SK-MEL-5 (cell line): Measurements from ENCODE around the gene TRIM66. TPM values are rescaled to one million over a fixed set of nuclear protein-coding genes. Genes with fewer than 3 reads are reported as not detected.
A peak's percentile ranks its signal among the peaks of the same experiment; 100 is the strongest.

Experiments used
- DNase-seq: peaks from one replicate; pipeline ENCODE4 v3.0.0-alpha.2; 2016; ENCODE audit warnings: low read depth, low spot score
- in situ Hi-C: cut with HindIII; loops from 2 replicates; pipeline ENCODE4 v1.10.0; 2016; ENCODE audit warnings: low sequenced_read_pairs, high pct_unique_total_duplicates, low pct_unique_long_range_greater_than_20kb
- polyA plus RNA-seq, 2 experiments: library from polyadenylated mRNA; depleted of rRNA; stranded (reverse); fragments of >200 nt; gene quantifications; 2 replicates each; pipeline ENCODE4 v1.2.3, GENCODE V29; 2015
- total RNA-seq: library from RNA; depleted of rRNA; stranded (reverse); fragments of >200 nt; shearing (Covaris generic); gene quantifications from 2 replicates; pipeline ENCODE4 v1.2.3, GENCODE V29; 2014; rRNA removed

The TRIM66 gene
- 5.8 and 6.5 TPM in 2 replicates for total RNA-seq
- polyA plus RNA-seq (2015; cell fraction: cytosol; rRNA removed), result 6.5 and 11.5 TPM in 2 replicates
- polyA plus RNA-seq (2015; cell fraction: nucleus; rRNA removed), result 24.0 and 44.8 TPM in 2 replicates

GRCh38 chr11:8682303-8683114 lies at the start of gene TRIM66, which contains the start of gene RPL27A:
TRIM66 (minus strand) TSS chr11:8682665; CDS start chr11:8672274, 10,391 bp downstream.
RPL27A (plus strand) TSS chr11:8682792; CDS start chr11:8682814, 22 bp downstream.
- in situ Hi-C loops, result no loop called here
- DNase-seq, result peak; percentile 96

- DNase-seq, result no peak
- in situ Hi-C loops, result no loop called here
These were observed 49.3 kb upstream of the TRIM66 start for GRCh38 chr11:8731647-8732323.

GRCh38 chr11:8730697-8731020 lies 48.2 kb upstream of the TRIM66 start:
- DNase-seq, result no peak
- in situ Hi-C loops, result no loop called here

- DNase-seq, result peak; percentile 22
- in situ Hi-C loops, result no loop called here
These were observed 47.6 kb upstream of the TRIM66 start for GRCh38 chr11:8729837-8730696.

- DNase-seq, result no peak
- in situ Hi-C loops, result no loop called here
These were observed 46.6 kb upstream of the TRIM66 start for GRCh38 chr11:8729067-8729466.

GRCh38 chr11:8728563-8728962 lies 46.1 kb upstream of the TRIM66 start:
- in situ Hi-C loops, result no loop called here
- no peak for DNase-seq

- DNase-seq, result no peak
- in situ Hi-C loops, result no loop called here
These were observed 43.9 kb upstream of the TRIM66 start for GRCh38 chr11:8726395-8726794.

- no peak for DNase-seq
- in situ Hi-C loops, result no loop called here
These were observed 42.2 kb upstream of the TRIM66 start for GRCh38 chr11:8724682-8725081.

GRCh38 chr11:8723711-8724110 lies 41.2 kb upstream of the TRIM66 start:
- in situ Hi-C loops, result no loop called here
- no peak for DNase-seq

GRCh38 chr11:8722809-8723208 lies 40.3 kb upstream of the TRIM66 start:
- in situ Hi-C loops, result no loop called here
- DNase-seq, result no peak

- in situ Hi-C loops, result no loop called here
- no peak for DNase-seq
These were observed 39.4 kb upstream of the TRIM66 start for GRCh38 chr11:8721609-8722500.

GRCh38 chr11:8720868-8721608 lies 38.6 kb upstream of the TRIM66 start:
- in situ Hi-C loops, result no loop called here

GRCh38 chr11:8720352-8720751 lies 37.9 kb upstream of the TRIM66 start:
- in situ Hi-C loops, result no loop called here
- no peak for DNase-seq

More at GRCh38 chr11:8720868-8721608, 38.6 kb upstream of the TRIM66 start:
- DNase-seq, result no peak

GRCh38 chr11:8719721-8720120 lies 37.3 kb upstream of the TRIM66 start:
- in situ Hi-C loops, result no loop called here
- DNase-seq, result no peak

GRCh38 chr11:8719211-8719649 lies 36.8 kb upstream of the TRIM66 start:
- in situ Hi-C loops, result no loop called here
- DNase-seq, result no peak
